GM12874 (cell line): Measurements from ENCODE around the gene CCR4.

ENCODE experiments used
- CTCF ChIP-seq: IDR thresholded peaks from 2 replicates; pipeline ENCODE4 v1.5.1; 2011; ENCODE audit warnings: low read depth, mild to moderate bottlenecking, control low read depth, low read length, moderate library complexity; ENCODE audit not compliant: insufficient read depth

CCR4 gene

GRCh38 chr3:33004961-33005360 is 53.5 kb downstream of the CCR4 start:
- no peak for TF ChIP-seq CTCF
